ENCODE measurements around the gene CSNK2A1.

- no peak for TF ChIP-seq EZH2 (IDR thresholded peaks at IDR 0.05)
- TF ChIP-seq POLR2AphosphoS5 (IDR thresholded peaks at IDR 0.05; ENCODE audit: borderline replicate concordance, low read depth, low read length), result no peak
Measured at GRCh38 chr20:433300-433975, 110.2 kb downstream of the CSNK2A1 start.

Data from SK-N-MC (cell line).